H9 (cell line): Measurements from ENCODE around the gene DEDD2. TPM values are rescaled to one million over a fixed set of nuclear protein-coding genes. Genes with fewer than 3 reads are reported as not detected.

Experiments used
- DNase-seq: peaks from one replicate; pipeline ENCODE4 v3.0.0-alpha.2; 2017
- H2AFZ ChIP-seq: one replicate; pipeline ENCODE4 v1.6.1; 2013; ENCODE audit warnings: mild to moderate bottlenecking, low read length, control low read depth, moderate library complexity
- H2AK5ac ChIP-seq: 2 replicates; pipeline ENCODE4 v1.6.1; 2013; ENCODE audit warnings: low read length, control low read depth, mixed read lengths; ENCODE audit not compliant: insufficient read length
- H2BK120ac ChIP-seq: one replicate; pipeline ENCODE4 v1.6.1; 2013; ENCODE audit warnings: low read depth, mild to moderate bottlenecking, low read length, control low read depth, inconsistent platforms; ENCODE audit not compliant: poor library complexity, severe bottlenecking
- H2BK12ac ChIP-seq: 2 replicates; pipeline ENCODE4 v1.6.1; 2013; ENCODE audit warnings: low read length, control low read depth, mixed read lengths, low read depth; ENCODE audit not compliant: insufficient read length
- H2BK15ac ChIP-seq: 2 replicates; pipeline ENCODE4 v1.6.1; 2013; ENCODE audit warnings: low read depth, low read length, control low read depth
- H2BK20ac ChIP-seq: one replicate; pipeline ENCODE4 v1.6.1; 2013; ENCODE audit warnings: low read depth, mild to moderate bottlenecking, low read length, control low read depth, inconsistent platforms; ENCODE audit not compliant: poor library complexity, severe bottlenecking
- H2BK5ac ChIP-seq: 2 replicates; pipeline ENCODE4 v1.6.1; 2013; ENCODE audit warnings: low read length, control low read depth, mixed read lengths; ENCODE audit not compliant: insufficient read length
- H3K14ac ChIP-seq: 2 replicates; pipeline ENCODE4 v1.6.1; 2013; ENCODE audit warnings: low read length, control low read depth; ENCODE audit not compliant: insufficient read depth
- H3K18ac ChIP-seq: 2 replicates; pipeline ENCODE4 v1.6.1; 2013; ENCODE audit warnings: low read depth, mild to moderate bottlenecking, mixed read lengths, low read length, control low read depth; ENCODE audit not compliant: insufficient read length
- H3K23ac ChIP-seq: 2 replicates; pipeline ENCODE4 v1.6.1; 2013; ENCODE audit warnings: low read length, control low read depth, mixed read lengths, low read depth; ENCODE audit not compliant: insufficient read length
- H3K23me2 ChIP-seq: 2 replicates; pipeline ENCODE4 v1.6.1; 2013; ENCODE audit warnings: low read depth, mild to moderate bottlenecking, mixed read lengths, low read length, control low read depth; ENCODE audit not compliant: insufficient read length, poor library complexity, severe bottlenecking
- H3K27ac ChIP-seq: 2 replicates; pipeline ENCODE4 v1.5.1; 2013; ENCODE audit warnings: low read length, control low read depth, mixed read lengths, low read depth; ENCODE audit not compliant: insufficient read length
- H3K27me3 ChIP-seq: 2 replicates; pipeline ENCODE4 v1.6.1; 2013; ENCODE audit warnings: low read length, control low read depth, inconsistent platforms; ENCODE audit not compliant: insufficient read depth
- H3K4ac ChIP-seq: 2 replicates; pipeline ENCODE4 v1.6.1; 2013; ENCODE audit warnings: low read depth, mild to moderate bottlenecking, control low read depth, inconsistent platforms, low read length, moderate library complexity
- H3K4me1 ChIP-seq: 2 replicates; pipeline ENCODE4 v1.6.1; 2013; ENCODE audit warnings: low read length, control low read depth, inconsistent platforms; ENCODE audit not compliant: insufficient read depth
- H3K4me2 ChIP-seq: 2 replicates; pipeline ENCODE4 v1.6.1; 2013; ENCODE audit warnings: low read length, control low read depth, mixed read lengths; ENCODE audit not compliant: insufficient read length, insufficient read depth
- H3K56ac ChIP-seq: 2 replicates; pipeline ENCODE4 v1.6.1; 2013; ENCODE audit warnings: low read depth, mild to moderate bottlenecking, mixed read lengths, low read length, control low read depth; ENCODE audit not compliant: insufficient read length
- H3K79me1 ChIP-seq: 2 replicates; pipeline ENCODE4 v1.6.1; 2013; ENCODE audit warnings: low read depth, mild to moderate bottlenecking, moderate library complexity, low read length, control low read depth, inconsistent platforms; ENCODE audit not compliant: insufficient read depth, poor library complexity, severe bottlenecking
- H3K79me2 ChIP-seq: 2 replicates; pipeline ENCODE4 v1.6.1; 2013; ENCODE audit warnings: low read length, control low read depth, inconsistent platforms; ENCODE audit not compliant: insufficient read depth
- H3K9ac ChIP-seq: 2 replicates; pipeline ENCODE4 v1.6.1; 2013; ENCODE audit warnings: low read length, control low read depth, mixed read lengths; ENCODE audit not compliant: insufficient read length; ENCODE audit errors: extremely low read depth
- H3K9me3 ChIP-seq: one replicate; pipeline ENCODE4 v1.6.1; 2013; ENCODE audit warnings: low read depth, low read length, inconsistent platforms; ENCODE audit not compliant: control insufficient read depth
- H3T11ph ChIP-seq: one replicate; pipeline ENCODE4 v1.6.1; 2013; ENCODE audit warnings: mild to moderate bottlenecking, low read length, control low read depth, inconsistent platforms
- H4K20me1 ChIP-seq: one replicate; pipeline ENCODE4 v1.6.1; 2013; ENCODE audit not compliant: control insufficient read depth, insufficient read length, insufficient read depth
- H4K5ac ChIP-seq: 2 replicates; pipeline ENCODE4 v1.6.1; 2013; ENCODE audit warnings: low read depth, mild to moderate bottlenecking, mixed read lengths, low read length, control low read depth; ENCODE audit not compliant: insufficient read length
- H4K8ac ChIP-seq: replicated peaks from 2 replicates; pipeline ENCODE4 v1.6.1; 2013; ENCODE audit warnings: low read length, control low read depth, mixed read lengths, low read depth; ENCODE audit not compliant: insufficient read length
- H4K91ac ChIP-seq: 2 replicates; pipeline ENCODE4 v1.6.1; 2013; ENCODE audit warnings: low read depth, mild to moderate bottlenecking, moderate library complexity, mixed read lengths, low read length, control low read depth; ENCODE audit not compliant: insufficient read length
- H3K27ac Mint-ChIP-seq, 3 experiments: 2 replicates in 2 of 3; 3 replicates in 1 of 3; pipeline ENCODE4 v1.8.0; 2020 to 2021; ENCODE audit warnings: mixed read lengths in 3 of 3, mild to moderate bottlenecking in 1 of 3, moderate library complexity in 1 of 3
- H3K27me3 Mint-ChIP-seq: 2 replicates; pipeline ENCODE4 v1.8.0; 2021; ENCODE audit warnings: low read depth, mild to moderate bottlenecking, moderate library complexity, mixed read lengths
- H3K36me3 Mint-ChIP-seq, 3 experiments: 2 replicates in 2 of 3; 3 replicates in 1 of 3; pipeline ENCODE4 v1.8.0; 2020 to 2021; ENCODE audit warnings: low read depth in 3 of 3, mixed read lengths in 3 of 3; ENCODE audit not compliant: insufficient read depth in 1 of 3
- H3K4me1 Mint-ChIP-seq, 2 experiments: 2 replicates each; pipeline ENCODE4 v1.8.0; 2020; ENCODE audit warnings: mixed read lengths in 2 of 2
- H3K4me3 Mint-ChIP-seq, 2 experiments: 2 replicates in 1 of 2; 3 replicates in 1 of 2; pipeline ENCODE4 v1.8.0; 2020 to 2021; ENCODE audit warnings: mild to moderate bottlenecking in 2 of 2, mixed read lengths in 2 of 2, moderate library complexity in 1 of 2
- H3K9me3 Mint-ChIP-seq, 2 experiments: 2 replicates in 1 of 2; 3 replicates in 1 of 2; pipeline ENCODE4 v1.8.0; 2020; ENCODE audit warnings: mild to moderate bottlenecking in 2 of 2, mixed read lengths in 2 of 2, moderate library complexity in 1 of 2
- CTCF ChIP-seq: fragments of 200-600 bp; sonication (generic); conservative IDR thresholded peaks from 3 replicates; pipeline ENCODE4 v1.8.0; 2021; ENCODE audit warnings: antibody characterized with exemption, mild to moderate bottlenecking
- whole genome bisulfite sequencing: extraction: QIAGEN DNeasy Blood & Tissue Kit; methylation state at CpG from one replicate; pipeline ENCODE4 v1.1.7; 2013; ENCODE audit warnings: missing lambda C conversion rate, low lambda C conversion rate, mixed read lengths; ENCODE audit not compliant: insufficient read length; ENCODE audit errors: extremely low coverage; 5-methylcytosine and 5-hydroxymethylcytosine counted together
- total RNA-seq: library from RNA; stranded (reverse); gene quantifications from 2 replicates; pipeline ENCODE4 v1.2.1, GENCODE V29; 2021

The DEDD2 gene
- total RNA-seq, 1 experiment from 2014 or later = 32.3 TPM

GRCh38 chr19:42204664-42205063, 12.8 kb downstream of the DEDD2 start:
- Histone ChIP-seq H3K23ac (no peak overlapping the region), H3K14ac (no peak overlapping the region), H3K79me2 (peaks cover 6% of the 10 kb centered on the region; the same call in 1 of the 2 replicates), H3T11ph (no peak overlapping the region), H3K4me2 (no peak overlapping the region), H2AFZ (no peak overlapping the region), H4K5ac (no peak overlapping the region), H3K4me1 (no peaks in the 10 kb centered on the region; the same call in 1 of the 2 replicates), H3K23me2 (peaks cover 2% of the 10 kb centered on the region), H3K27ac (no peak overlapping the region), H4K20me1 (no peaks in the 10 kb centered on the region), H2BK12ac (no peak overlapping the region), H4K8ac (no peak overlapping the region), H2BK120ac (no peak overlapping the region), H3K9me3 (no peaks in the 10 kb centered on the region), H3K27me3 (no peaks in the 10 kb centered on the region), H2AK5ac (no peak overlapping the region), H3K18ac (no peak overlapping the region), H4K91ac (no peak overlapping the region), H2BK20ac (no peak overlapping the region), H3K4ac (no peak overlapping the region), H2BK5ac (no peak overlapping the region), H3K9ac (no peak overlapping the region), H2BK15ac (no peak overlapping the region), H3K56ac (no peak overlapping the region), H3K79me1 (peaks cover 4% of the 10 kb centered on the region)
- Mint-ChIP-seq H3K4me3 (peak overlapping the region; percentile 1 to 30; a peak in 1 of 5 replicates), H3K36me3 (peaks cover 53 to 93% (median 91%) of the 10 kb centered on the region in 3 experiments), H3K27ac (peak overlapping the region; percentile 74 to 94 (median 92); a peak in 6 of 7 replicates), H3K9me3 (no peaks in the 10 kb centered on the region), H3K4me1 (peaks cover 31 to 44% of the 10 kb centered on the region in 2 experiments), H3K27me3 (no peaks in the 10 kb centered on the region)
- WGBS = no CpG with 5 or more reads among the region's 6 CpGs
- TF ChIP-seq CTCF = no peak; the same call in 2 of the 3 replicates
- peak; percentile 52 for DNase-seq
